Left renal pelvis (tissue), 4 donors: Measurements from ENCODE around the gene ACTBL2. TPM values are rescaled to one million over a fixed set of nuclear protein-coding genes. Genes with fewer than 3 reads are reported as not detected.
"Not testable (repeated sequence)": the region's sequence is repeated elsewhere in the genome, so short reads cannot be mapped to it uniquely, and the experiment has no call there.

ENCODE experiments used
- DNase-seq, 4 donors: peaks; one replicate each; pipeline ENCODE4 v3.0.0-alpha.2; 2013; ENCODE audit warnings: low read depth in 4 of 4, low spot score in 3 of 4
- polyA plus RNA-seq, 4 donors: library from polyadenylated mRNA; unstranded; fragments of 120-200 nt; gene quantifications; one replicate each; pipeline ENCODE4 v1.2.1, GENCODE V29; 2013; ENCODE audit not compliant: insufficient read length in 4 of 4

The ACTBL2 gene
- polyA plus RNA-seq, 4 donors = not detected

GRCh38 chr5:57494104-57495098, 11.8 kb upstream of the ACTBL2 start:
- DNase-seq = no peak

DNA sequence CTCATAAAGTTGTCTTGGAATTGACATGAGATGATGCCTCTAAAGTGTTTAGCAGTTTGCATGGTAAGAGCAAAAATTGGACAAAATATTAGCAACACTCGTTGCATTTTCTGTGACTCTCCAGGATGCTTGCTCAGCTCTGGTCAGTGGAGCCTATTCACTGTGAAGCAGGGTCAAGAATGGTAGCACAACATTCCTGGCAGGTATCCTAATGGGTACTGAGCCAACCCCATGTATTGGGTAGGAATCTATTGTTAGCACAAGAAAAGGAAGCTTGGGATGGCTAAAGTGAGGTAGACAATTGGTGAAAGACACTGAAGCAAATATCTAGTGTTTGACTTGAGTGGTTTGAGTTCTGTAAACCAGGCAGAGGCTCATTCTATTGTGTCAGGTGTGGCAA, 10.4 kb upstream of the ACTBL2 start:
- no peak for DNase-seq

- no peak for DNase-seq
Measured at GRCh38 chr5:57492632-57493031, 10.0 kb upstream of the ACTBL2 start.

DNA sequence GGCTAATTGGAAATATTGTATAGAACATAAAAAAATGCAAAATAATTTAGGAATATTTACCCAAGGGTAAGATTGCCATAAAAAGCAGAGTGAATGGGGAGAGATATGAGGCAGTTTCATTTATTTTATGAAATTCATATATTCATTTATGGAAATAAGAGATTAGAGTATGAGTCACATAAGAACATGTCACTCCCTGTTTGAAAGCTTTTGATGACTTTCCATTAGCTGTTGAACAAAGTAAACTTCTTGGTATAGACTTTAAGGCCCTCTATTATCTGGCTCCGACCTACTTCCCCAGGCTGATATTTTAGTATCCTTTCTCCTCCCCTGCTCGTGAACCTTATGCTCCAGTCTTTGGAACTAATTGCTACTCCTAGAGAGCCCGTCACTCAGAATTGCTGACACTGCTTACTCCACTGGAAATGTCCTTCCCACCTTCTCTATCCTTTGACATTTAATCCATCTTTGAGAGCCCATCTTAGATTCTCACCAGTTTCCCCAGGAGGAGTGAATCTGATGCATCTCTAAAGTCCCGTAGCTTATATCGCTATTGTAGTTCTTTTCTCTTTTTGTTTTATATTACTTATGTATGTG, 8.9 kb upstream of the ACTBL2 start:
- no peak for DNase-seq

DNA sequence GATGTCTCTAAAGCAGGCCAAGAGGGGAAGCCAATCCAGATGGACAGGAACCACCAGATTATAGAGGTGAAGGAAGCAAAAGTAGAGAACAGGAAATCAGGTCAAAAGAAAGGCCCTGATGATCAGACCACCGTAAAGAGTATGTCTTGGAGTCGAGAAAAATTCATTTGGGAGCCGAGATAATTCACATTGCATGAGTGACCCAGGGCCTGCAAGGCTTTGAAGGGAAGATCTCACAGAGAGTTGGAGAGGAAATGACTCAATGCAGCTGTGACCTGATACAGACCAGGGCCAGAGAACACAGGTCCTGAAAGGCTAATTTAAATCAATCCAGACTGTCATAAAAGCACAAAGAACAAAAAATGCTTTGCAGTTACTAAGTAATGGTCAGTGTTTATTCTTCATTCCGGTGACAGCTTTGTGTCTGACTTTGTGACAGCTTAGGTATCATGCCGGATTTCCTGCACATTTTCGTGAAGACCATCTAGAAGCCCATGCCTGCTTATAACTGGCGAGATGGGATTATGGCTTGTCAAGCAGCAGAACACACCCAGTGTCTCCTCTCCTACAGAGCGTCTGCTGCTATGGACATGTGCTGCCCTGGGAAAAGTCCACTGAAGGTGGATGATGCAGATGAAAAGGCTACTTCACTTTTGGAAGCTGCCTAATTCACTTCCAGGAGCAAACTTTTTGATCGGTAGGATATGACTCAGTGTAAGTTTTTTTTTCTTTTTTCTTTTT, 5.8 kb upstream of the ACTBL2 start:
- no peak for DNase-seq

- DNase-seq = no peak
Measured at GRCh38 chr5:57486027-57486602, 3.5 kb upstream of the ACTBL2 start.

DNA sequence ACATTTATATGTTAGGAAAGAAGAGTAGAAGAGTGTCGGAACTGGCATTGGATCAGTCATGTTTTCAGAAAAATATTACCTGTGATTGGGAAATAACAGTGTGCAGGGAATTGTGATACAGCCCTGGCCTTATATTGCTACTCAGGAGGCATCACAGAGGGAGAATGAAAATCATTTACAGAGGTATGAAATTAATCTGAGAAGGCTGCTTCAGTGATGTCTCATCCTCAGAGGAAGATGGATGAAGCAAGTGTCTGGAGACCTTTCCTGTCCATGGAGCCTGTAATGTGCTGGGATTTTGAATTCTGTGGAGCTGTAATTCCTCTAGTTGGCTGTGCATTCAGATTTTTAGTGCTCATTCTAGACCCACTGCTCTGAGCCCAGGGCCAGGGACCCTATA, 3.8 kb downstream of the ACTBL2 start:
- no peak for DNase-seq

DNA sequence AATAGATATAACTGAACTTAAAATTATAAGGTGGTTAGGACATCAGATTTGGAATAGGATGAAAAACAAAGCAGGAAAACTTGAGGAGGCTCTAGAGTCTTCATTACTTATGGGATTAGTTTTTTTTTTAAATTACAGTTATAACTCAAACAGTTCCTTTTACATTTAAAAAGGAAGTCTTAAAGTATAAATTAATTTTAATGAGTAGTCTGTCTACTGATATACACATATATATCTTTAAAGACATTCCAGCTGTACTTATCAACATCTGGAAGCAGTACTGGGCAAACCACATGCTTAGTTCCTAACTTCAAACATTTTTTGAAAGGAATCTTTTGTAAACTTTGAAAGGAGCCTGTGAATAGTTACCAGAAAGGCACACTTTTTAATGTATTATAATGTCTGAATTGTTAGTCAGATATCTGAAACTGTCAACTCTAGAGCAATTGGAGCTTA, 6.0 kb downstream of the ACTBL2 start:
- DNase-seq = no peak

GRCh38 chr5:57470339-57470738, 12.3 kb downstream of the ACTBL2 start:
- DNase-seq = no peak

GRCh38 chr5:57468481-57469163, 14.0 kb downstream of the ACTBL2 start:
- no peak for DNase-seq

DNA sequence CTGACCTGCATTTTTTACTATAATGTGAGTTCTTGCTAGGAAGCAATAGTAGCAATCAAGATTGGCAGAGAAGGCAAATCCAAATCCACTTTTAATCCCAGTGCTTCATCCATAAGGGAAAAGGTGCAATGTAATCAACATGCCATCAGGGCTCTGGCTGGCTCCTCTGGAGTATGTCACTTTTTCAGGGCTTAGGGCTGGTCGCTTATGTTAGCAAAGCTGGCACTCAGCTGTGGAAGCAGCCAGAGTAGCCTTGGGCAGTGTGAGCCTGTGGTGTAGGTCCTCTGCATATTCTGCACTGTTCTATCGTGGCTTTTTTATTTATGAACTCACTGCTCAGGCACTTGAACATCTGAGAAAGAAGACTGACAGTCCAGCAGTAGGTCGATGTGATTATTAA, 16.1 kb downstream of the ACTBL2 start:
- no peak for DNase-seq

DNA sequence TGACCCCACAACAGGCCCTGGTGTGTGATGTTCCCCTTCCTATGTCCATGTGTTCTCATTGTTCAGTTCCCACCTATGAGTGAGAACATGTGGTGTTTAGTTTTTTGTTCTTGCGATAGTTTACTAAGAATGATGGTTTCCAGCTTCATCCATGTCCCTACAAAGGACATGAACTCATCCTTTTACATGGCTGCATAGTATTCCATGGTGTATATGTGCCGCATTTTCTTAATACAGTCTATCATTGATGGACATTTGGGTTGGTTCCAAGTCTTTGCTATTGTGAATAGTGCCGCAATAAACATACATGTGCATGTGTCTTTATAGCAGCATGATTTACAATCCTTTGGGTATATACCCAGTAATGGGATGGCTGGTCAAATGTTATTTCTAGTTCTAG, 22.6 kb downstream of the ACTBL2 start:
- not testable (repeated sequence) for DNase-seq

GRCh38 chr5:57458443-57458842, 24.2 kb downstream of the ACTBL2 start:
- DNase-seq = no peak

GRCh38 chr5:57456531-57457135, 26.0 kb downstream of the ACTBL2 start:
- no peak for DNase-seq

DNA sequence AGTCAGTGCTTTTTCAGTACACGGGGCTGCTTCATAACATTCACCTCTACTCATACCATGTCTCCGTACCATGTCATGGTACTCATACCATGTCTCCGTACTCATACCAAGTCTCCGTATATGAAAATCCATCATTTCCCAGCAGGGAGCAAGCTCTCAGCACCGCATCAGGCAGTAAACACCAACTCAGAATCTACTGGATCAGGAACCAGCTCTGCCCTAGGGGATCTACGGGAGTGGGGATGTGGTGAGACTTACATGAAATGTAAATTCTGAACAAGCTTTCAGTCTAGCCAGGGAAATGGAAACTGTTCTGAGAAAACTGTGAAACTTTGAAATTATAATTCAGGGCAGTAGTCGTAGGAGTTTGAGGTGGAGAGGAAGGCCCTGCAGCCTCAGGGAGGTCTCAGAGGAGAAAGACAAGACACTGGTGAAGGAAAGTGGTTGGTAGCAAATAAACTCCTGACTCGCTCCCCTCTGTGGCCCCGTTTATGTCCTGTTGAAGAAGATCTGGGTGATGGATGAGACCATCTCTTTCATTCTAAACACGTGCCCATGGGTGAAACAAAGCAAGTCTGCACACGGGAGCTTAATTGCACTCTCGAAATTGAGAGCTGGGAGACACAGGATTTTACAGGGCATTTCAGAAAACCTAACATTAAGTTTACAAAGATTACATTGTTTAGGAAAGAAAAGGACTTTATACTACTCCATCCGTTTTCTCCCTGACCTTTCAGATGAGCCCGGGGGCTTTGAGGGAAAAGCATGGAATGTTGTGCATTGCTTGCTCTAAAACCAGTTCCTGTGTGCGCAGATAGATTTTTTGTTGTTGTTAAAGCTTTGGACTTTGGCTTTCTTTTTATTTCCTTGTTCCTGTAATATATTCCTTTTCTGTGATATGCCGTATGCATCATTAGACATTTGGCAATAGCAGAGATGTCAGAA, 26.8 kb downstream of the ACTBL2 start:
- DNase-seq = no peak

DNA sequence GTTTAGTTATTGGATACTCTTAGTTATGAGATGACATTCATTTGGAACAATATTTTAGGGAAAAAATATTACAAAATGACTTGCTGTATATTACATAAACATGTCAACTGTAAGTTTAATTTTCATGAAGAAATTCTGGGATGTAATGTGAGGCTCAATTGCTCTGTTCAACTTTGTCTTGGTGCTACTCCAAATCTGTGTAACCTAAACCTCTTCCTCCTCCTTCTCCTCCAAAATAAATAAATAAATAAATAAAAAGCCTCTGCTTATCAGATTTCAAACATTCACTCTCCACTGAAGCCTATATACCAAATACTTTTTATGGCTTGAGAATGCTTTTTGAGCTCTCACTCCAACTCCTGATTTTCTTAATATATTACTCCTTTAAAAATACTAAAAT, 27.7 kb downstream of the ACTBL2 start:
- no peak for DNase-seq

- DNase-seq = no peak
Measured at GRCh38 chr5:57453728-57454127, 28.9 kb downstream of the ACTBL2 start.

GRCh38 chr5:57452885-57453284, 29.7 kb downstream of the ACTBL2 start:
- DNase-seq = no peak
